Naive thymus-derived CD8-positive, alpha-beta T cell (primary cell): ENCODE results near the gene ARHGEF19. TPM values are rescaled to one million over a fixed set of nuclear protein-coding genes. Genes with fewer than 3 reads are reported as not detected.
"Not testable (repeated sequence)": the region's sequence is repeated elsewhere in the genome, so short reads cannot be mapped to it uniquely, and the experiment has no call there.

Experiments used
- ATAC-seq, 2 donors: fragments of 150-1000 bp; cut with Tn5 transposase in 1 of 2; sonication (Bioruptor Pico), chemical (Tn5 transposase) in 1 of 2; 1 replicate in 1 of 2; 2 replicates in 1 of 2; pipeline ENCODE4 v1.10.0; 2021; ENCODE audit warnings: mild to moderate bottlenecking in 2 of 2, moderate library complexity in 2 of 2
- POLR2A ChIA-PET: fragments of 350-600 bp; sonication (Branson Sonifier 250); formaldehyde crosslinking; loops from one replicate; lab custom pipeline; 2021; ENCODE audit warnings: antibody characterized with exemption; lab: Charles Lee
- DNase-seq, 10 donors: peaks; one replicate each; pipeline versions ENCODE4 v3.0.0 to v3.0.0-alpha.2; 2020 to 2022
- H3K27ac Mint-ChIP-seq, 10 donors: one replicate each; pipeline ENCODE4 v1.8.0; 2020 to 2022; ENCODE audit warnings: mild to moderate bottlenecking in 10 of 10, mixed read lengths in 10 of 10, moderate library complexity in 4 of 10, inconsistent platforms in 1 of 10
- H3K27me3 Mint-ChIP-seq, 5 donors: one replicate each; pipeline ENCODE4 v1.8.0; 2021 to 2022; ENCODE audit warnings: mixed read lengths in 5 of 5
- H3K36me3 Mint-ChIP-seq, 3 donors: one replicate each; pipeline ENCODE4 v1.8.0; 2020 to 2022; ENCODE audit warnings: mixed read lengths in 3 of 3, mild to moderate bottlenecking in 2 of 3, inconsistent platforms in 1 of 3
- H3K4me1 Mint-ChIP-seq, 4 donors: one replicate each; pipeline ENCODE4 v1.8.0; 2021 to 2022; ENCODE audit warnings: mixed read lengths in 4 of 4
- H3K4me3 Mint-ChIP-seq, 10 donors: one replicate each; pipeline ENCODE4 v1.8.0; 2020 to 2022; ENCODE audit warnings: mild to moderate bottlenecking in 10 of 10, mixed read lengths in 10 of 10, moderate library complexity in 6 of 10, inconsistent platforms in 1 of 10
- H3K9me3 Mint-ChIP-seq, 9 donors: one replicate each; pipeline ENCODE4 v1.8.0; 2020 to 2022; ENCODE audit warnings: mixed read lengths in 9 of 9, mild to moderate bottlenecking in 3 of 9, inconsistent platforms in 1 of 9, moderate library complexity in 1 of 9
- polyA plus RNA-seq, 3 donors: library from polyadenylated mRNA; unstranded; fragments of 300-500 nt; fragmentation: Illumina TruSeq; gene quantifications; one replicate each; pipeline ENCODE4 v1.2.3, GENCODE V29; 2021
- total RNA-seq, 8 experiments: library from RNA in 2 of 8; stranded (reverse) in 2 of 8; gene quantifications; one replicate each; pipeline ENCODE4 v1.2.3 and lab custom pipeline; 2021 to 2026

The ARHGEF19 gene
- total and polyA plus RNA-seq, 5 experiments from 2014 or later: 6.4 to 12.7 (median 8.9) TPM

- DNase-seq (no peak), ATAC-seq (no peak)
- no peaks in the 10 kb centered on the region for H3K36me3 Mint-ChIP-seq
- H3K4me1 Mint-ChIP-seq: peaks cover 17 to 38% (median 24%) of the 10 kb centered on the region in 4 donors
- peaks cover 0 to 2% (median 0%) of the 10 kb centered on the region in 5 donors for H3K27me3 Mint-ChIP-seq
- H3K9me3 Mint-ChIP-seq: no peaks in the 10 kb centered on the region
- POLR2A ChIA-PET: interaction anchor here (0.6 to 2.1 kb wide), 4 partner anchors 9 to 134 kb away, joined by 3 to 28 read pairs (median 4); partner anchors contain the start of genes CPLANE2 and FBXO42
- peak overlapping the region in 9 of 10 donors; percentile 55 to 89 (median 82) for H3K4me3 Mint-ChIP-seq
- peak overlapping the region; percentile 20 to 90 (median 68) for H3K27ac Mint-ChIP-seq
Observed at GRCh38 chr1:16218014-16218673, 5.7 kb upstream of the ARHGEF19 start.

GRCh38 chr1:16217061-16217785 is 4.8 kb upstream of the ARHGEF19 start:
- Mint-ChIP-seq H3K4me1 (peaks cover 17 to 38% (median 24%) of the 10 kb centered on the region in 4 donors), H3K27ac (peak overlapping the region; percentile 31 to 90 (median 67)), H3K9me3 (no peaks in the 10 kb centered on the region), H3K4me3 (peak overlapping the region; percentile 82 to 91 (median 87)), H3K27me3 (peaks cover 0 to 2% (median 0%) of the 10 kb centered on the region in 5 donors), H3K36me3 (no peaks in the 10 kb centered on the region)
- DNase-seq (peak; percentile 85 to 96 (median 90)), ATAC-seq (peak; percentile 94 to 95)
- POLR2A ChIA-PET: interaction anchor here (0.5 to 2.1 kb wide), 7 partner anchors 9 to 384 kb away, joined by 3 to 28 read pairs (median 5); partner anchors contain the start of gene FBXO42

GRCh38 chr1:16215882-16216753 is 3.7 kb upstream of the ARHGEF19 start:
- peak overlapping the region in 7 of 10 donors; percentile 17 to 87 (median 56) for H3K27ac Mint-ChIP-seq
- POLR2A ChIA-PET: interaction anchor here (0.5 to 1.8 kb wide), 6 partner anchors 9 to 688 kb away, joined by 3 to 5 read pairs (median 4); partner anchors contain the start of gene FBXO42
- H3K36me3 Mint-ChIP-seq: no peaks in the 10 kb centered on the region
- peak overlapping the region; percentile 82 to 91 (median 87) for H3K4me3 Mint-ChIP-seq
- no peaks in the 10 kb centered on the region for H3K27me3 Mint-ChIP-seq
- peak; percentile 20 to 23 for ATAC-seq
- no peaks in the 10 kb centered on the region for H3K9me3 Mint-ChIP-seq
- DNase-seq: peak; percentile 28 to 80 (median 48)
- peaks cover 16 to 38% (median 24%) of the 10 kb centered on the region in 4 donors for H3K4me1 Mint-ChIP-seq

GRCh38 chr1:16215240-16215639 is 2.8 kb upstream of the ARHGEF19 start:
- Mint-ChIP-seq H3K4me3 (peak overlapping the region in 1 of 10 donors; percentile 82), H3K4me1 (peaks cover 16 to 38% (median 24%) of the 10 kb centered on the region in 4 donors)
- H3K27ac Mint-ChIP-seq, H3K27me3 Mint-ChIP-seq, DNase-seq, POLR2A ChIA-PET, H3K9me3 Mint-ChIP-seq, ATAC-seq, H3K36me3 Mint-ChIP-seq: not testable (repeated sequence)

- H3K9me3 Mint-ChIP-seq, H3K27ac Mint-ChIP-seq, DNase-seq, ATAC-seq, H3K36me3 Mint-ChIP-seq, H3K27me3 Mint-ChIP-seq, H3K4me3 Mint-ChIP-seq: not testable (repeated sequence)
- POLR2A ChIA-PET: interaction anchor here (1.4 kb wide), 1 partner anchor 9 kb away, joined by 4 read pairs; no protein-coding TSS in a partner anchor
- peaks cover 11 to 26% (median 22%) of the 10 kb centered on the region in 4 donors for H3K4me1 Mint-ChIP-seq
Observed at GRCh38 chr1:16213544-16213943, 1.1 kb upstream of the ARHGEF19 start.

- H3K4me3 Mint-ChIP-seq: peak overlapping the region in 1 of 10 donors; percentile 38
Observed at GRCh38 chr1:16213013-16213412, 561 bp upstream of the ARHGEF19 start.

GRCh38 chr1:16211824-16212223 is 628 bp downstream of the ARHGEF19 start:
- Mint-ChIP-seq H3K27me3 (no peaks in the 10 kb centered on the region), H3K36me3 (no peaks in the 10 kb centered on the region), H3K4me1 (peaks cover 4 to 17% (median 14%) of the 10 kb centered on the region in 4 donors), H3K9me3 (no peaks in the 10 kb centered on the region), H3K27ac (no peak overlapping the region), H3K4me3 (no peak overlapping the region)
- ATAC-seq (no peak), DNase-seq (no peak)
- POLR2A ChIA-PET: interaction anchor here (0.8 kb wide), 1 partner anchor 25 kb away, joined by 3 read pairs; the partner anchor contains the start of gene CPLANE2

More at GRCh38 chr1:16213013-16213412, 561 bp upstream of the ARHGEF19 start:
- peak overlapping the region in 1 of 10 donors; percentile 18 for H3K27ac Mint-ChIP-seq
- no peaks in the 10 kb centered on the region for H3K27me3 Mint-ChIP-seq
- H3K4me1 Mint-ChIP-seq: peaks cover 9 to 22% (median 20%) of the 10 kb centered on the region in 4 donors
- ATAC-seq: no peak
- POLR2A ChIA-PET: interaction anchor here (1.4 kb wide), 1 partner anchor 9 kb away, joined by 4 read pairs; no protein-coding TSS in a partner anchor
- DNase-seq: no peak
- no peaks in the 10 kb centered on the region for H3K36me3 Mint-ChIP-seq
- no peaks in the 10 kb centered on the region for H3K9me3 Mint-ChIP-seq

- POLR2A ChIA-PET: no interaction called here
- ATAC-seq (no peak), DNase-seq (no peak)
- H3K36me3 Mint-ChIP-seq: no peaks in the 10 kb centered on the region
- H3K27me3 Mint-ChIP-seq: no peaks in the 10 kb centered on the region
- H3K4me3 Mint-ChIP-seq: no peak overlapping the region
- H3K4me1 Mint-ChIP-seq: peaks cover 0 to 9% (median 8%) of the 10 kb centered on the region in 4 donors
- H3K27ac Mint-ChIP-seq: no peak overlapping the region
- no peaks in the 10 kb centered on the region for H3K9me3 Mint-ChIP-seq
Observed at GRCh38 chr1:16210581-16210980, 1.9 kb downstream of the ARHGEF19 start.

- no peak overlapping the region for H3K4me3 Mint-ChIP-seq
- DNase-seq: no peak
- no peak for ATAC-seq
- POLR2A ChIA-PET: no interaction called here
- peaks cover 0 to 10% (median 8%) of the 10 kb centered on the region in 4 donors for H3K4me1 Mint-ChIP-seq
- H3K27ac Mint-ChIP-seq: peak overlapping the region in 2 of 10 donors; percentile 23 to 77
- H3K9me3 Mint-ChIP-seq: no peaks in the 10 kb centered on the region
- H3K27me3 Mint-ChIP-seq: no peaks in the 10 kb centered on the region
- peaks cover 0 to under 1% (median 0%) of the 10 kb centered on the region in 3 donors for H3K36me3 Mint-ChIP-seq
Observed at GRCh38 chr1:16209847-16210407, 2.5 kb downstream of the ARHGEF19 start.

- peaks cover 0 to 14% (median 12%) of the 10 kb centered on the region in 4 donors for H3K4me1 Mint-ChIP-seq
- POLR2A ChIA-PET: interaction anchor here (3.1 kb wide), 1 partner anchor 8 kb away, joined by 28 read pairs; no protein-coding TSS in a partner anchor
- ATAC-seq (no peak), DNase-seq (no peak)
- no peaks in the 10 kb centered on the region for H3K9me3 Mint-ChIP-seq
- H3K27me3 Mint-ChIP-seq: no peaks in the 10 kb centered on the region
- H3K4me3 Mint-ChIP-seq: peak overlapping the region in 4 of 10 donors; percentile 16 to 64 (median 37)
- peak overlapping the region in 6 of 10 donors; percentile 14 to 77 (median 43) for H3K27ac Mint-ChIP-seq
- H3K36me3 Mint-ChIP-seq: peaks cover 0 to 3% (median 0%) of the 10 kb centered on the region in 3 donors
Observed at GRCh38 chr1:16209132-16209846, 3.2 kb downstream of the ARHGEF19 start.
